Esophagus muscularis mucosa (tissue), 3 donors: ENCODE data around the gene MS4A18.

Experiments used
- CTCF ChIP-seq, 3 experiments: fragments of 200-600 bp in 2 of 3; fragments of 450-650 bp in 1 of 3; sonication (generic) in 2 of 3; IDR thresholded peaks; one replicate each; pipeline ENCODE4 v1.5.1; 2017 to 2019; ENCODE audit warnings: antibody characterized with exemption in 3 of 3, mild to moderate bottlenecking in 2 of 3, moderate library complexity in 1 of 3
- EP300 ChIP-seq: sonication (generic); formaldehyde crosslinking; IDR thresholded peaks from one replicate; pipeline ENCODE4 v1.6.1; 2017; ENCODE audit warnings: antibody characterized with exemption

GRCh38 chr11:60706931-60707330 is 17.6 kb upstream of the MS4A18 start:
- no peak for TF ChIP-seq CTCF (IDR thresholded peaks at IDR 0.05)
- TF ChIP-seq EP300, result no peak
